Activated naive CD4-positive, alpha-beta T cell treated with anti-CD3 and anti-CD28 coated beads, Interleukin-2, amount 50 U/mL, for 16 hours (primary cell): ENCODE measurements around the gene RFFL.

Experiments
- DNase-seq: peaks from one replicate; pipeline ENCODE4 v3.0.0-alpha.2; 2020

The RFFL gene

GRCh38 chr17:34958438-34958837, 105.1 kb downstream of the RFFL start:
- no peak for DNase-seq
